GM06990 (cell line): ENCODE data around the gene POU2F3.

Experiments used
- DNase-seq: peaks from one replicate; pipeline ENCODE4 v3.0.0-alpha.2; 2011; ENCODE audit not compliant: insufficient read length; ENCODE audit errors: extremely low read depth
- H3K27me3 ChIP-seq: replicated peaks from 2 replicates; pipeline ENCODE4 v1.6.0; 2011; ENCODE audit warnings: low read length; ENCODE audit not compliant: control insufficient read depth, insufficient read depth
- H3K36me3 ChIP-seq: 2 replicates; pipeline ENCODE4 v1.5.1; 2011; ENCODE audit warnings: low read length; ENCODE audit not compliant: control insufficient read depth, insufficient read depth
- H3K4me3 ChIP-seq: replicated peaks from 2 replicates; pipeline ENCODE4 v1.5.1; 2011; ENCODE audit warnings: low read depth, mild to moderate bottlenecking, control low read depth, low read length
- CTCF ChIP-seq: IDR thresholded peaks from 2 replicates; pipeline ENCODE4 v1.5.1; 2011; ENCODE audit warnings: low read length, control low read depth, mild to moderate bottlenecking, inconsistent platforms; ENCODE audit not compliant: insufficient read depth, poor library complexity, severe bottlenecking

POU2F3 gene

GRCh38 chr11:120310870-120311269 lies 70.9 kb downstream of the POU2F3 start:
- TF ChIP-seq CTCF, result no peak
- Histone ChIP-seq H3K27me3 (no peaks in the 10 kb centered on the region; the same call in 1 of the 2 replicates), H3K4me3 (no peak overlapping the region), H3K36me3 (no peaks in the 10 kb centered on the region)
- no peak for DNase-seq

- Histone ChIP-seq H3K36me3 (no peaks in the 10 kb centered on the region), H3K27me3 (no peaks in the 10 kb centered on the region; the same call in 1 of the 2 replicates), H3K4me3 (no peak overlapping the region)
- no peak for DNase-seq
- no peak for TF ChIP-seq CTCF
Measured at GRCh38 chr11:120314861-120315260, 74.9 kb downstream of the POU2F3 start.

- DNase-seq, result no peak
- no peaks in the 10 kb centered on the region for H3K36me3 ChIP-seq
- no peaks in the 10 kb centered on the region for H3K27me3 ChIP-seq
- no peak overlapping the region for H3K4me3 ChIP-seq
- TF ChIP-seq CTCF, result no peak
Measured at GRCh38 chr11:120316880-120317688, 77.1 kb downstream of the POU2F3 start.

- Histone ChIP-seq H3K36me3 (no peaks in the 10 kb centered on the region), H3K27me3 (no peaks in the 10 kb centered on the region), H3K4me3 (no peak overlapping the region)
- TF ChIP-seq CTCF, result no peak
- no peak for DNase-seq
Measured at GRCh38 chr11:120317689-120318480, 77.9 kb downstream of the POU2F3 start.

- DNase-seq, result no peak
- Histone ChIP-seq H3K36me3 (no peaks in the 10 kb centered on the region), H3K27me3 (no peaks in the 10 kb centered on the region), H3K4me3 (no peak overlapping the region)
- TF ChIP-seq CTCF, result no peak
Measured at GRCh38 chr11:120318906-120319305, 79.0 kb downstream of the POU2F3 start.
